Activated CD4-positive, CD25-positive, alpha-beta regulatory T cell treated with anti-CD3 and anti-CD28 coated beads, Interleukin-2, amount 50 U/mL, for 24 hours (primary cell): Measurements from ENCODE around the gene SEC31A.

Experiments used
- ATAC-seq, 2 donors: fragments of 150-1000 bp; cut with Tn5 transposase; one replicate each; pipeline ENCODE4 v1.10.0; 2021; ENCODE audit warnings: mild to moderate bottlenecking in 1 of 2, moderate library complexity in 1 of 2

SEC31A gene

DNA sequence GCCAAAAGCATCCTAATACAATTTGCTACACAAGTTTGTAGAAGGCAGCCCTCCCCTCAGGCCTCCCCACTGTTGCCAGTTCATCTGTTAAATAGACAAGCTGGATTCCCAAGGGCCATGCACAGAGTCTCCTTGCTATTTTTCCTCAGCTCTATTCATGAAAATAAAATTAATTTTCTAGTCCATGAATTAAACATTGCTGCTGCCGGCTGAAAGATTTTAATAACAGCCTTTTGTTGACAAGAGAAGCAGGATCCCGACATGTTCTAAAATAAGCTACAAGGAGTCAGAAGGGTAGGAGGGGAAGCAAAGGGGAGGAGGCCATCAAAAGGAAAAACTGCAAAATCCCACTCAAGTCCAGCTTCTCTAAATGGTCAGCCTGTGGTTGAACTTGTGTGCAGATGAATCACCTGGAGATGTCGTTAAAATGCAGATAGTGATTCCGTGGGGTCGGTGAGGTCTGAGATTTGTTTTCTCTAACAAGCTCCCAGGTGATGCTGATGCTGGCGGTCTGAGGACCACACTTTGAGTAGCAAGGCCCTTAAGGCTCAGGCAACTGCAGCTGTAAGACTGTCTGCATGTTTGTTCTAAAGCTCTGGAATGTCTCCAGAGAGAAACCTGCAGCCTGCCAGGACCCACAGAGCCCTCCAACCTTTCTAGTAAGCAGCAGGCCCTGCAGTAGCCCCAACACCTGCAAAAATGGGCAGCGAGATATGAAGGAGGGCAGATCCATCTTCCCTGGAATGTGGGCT lies 101.8 kb downstream of the SEC31A start:
- no peak for ATAC-seq

DNA sequence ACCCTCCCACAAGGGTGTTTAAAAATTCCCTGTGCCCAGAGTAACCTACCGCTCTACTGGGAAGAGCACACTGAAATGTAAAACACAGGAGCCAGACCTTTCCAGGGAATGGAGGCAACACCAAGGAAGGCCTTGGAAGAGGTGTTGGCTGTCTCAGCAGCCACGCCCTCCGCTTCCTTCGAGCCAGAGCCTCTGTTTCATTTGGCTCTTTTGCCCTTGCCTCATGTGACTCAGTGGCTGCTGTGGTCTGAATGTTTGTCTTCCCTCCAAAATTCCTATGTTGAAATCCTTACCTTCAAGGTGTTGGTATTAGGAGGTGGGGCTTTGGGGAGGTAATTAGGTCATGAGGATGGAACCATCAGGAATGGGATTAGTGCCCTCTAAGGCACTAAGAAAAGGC lies 103.6 kb downstream of the SEC31A start:
- ATAC-seq = no peak

DNA sequence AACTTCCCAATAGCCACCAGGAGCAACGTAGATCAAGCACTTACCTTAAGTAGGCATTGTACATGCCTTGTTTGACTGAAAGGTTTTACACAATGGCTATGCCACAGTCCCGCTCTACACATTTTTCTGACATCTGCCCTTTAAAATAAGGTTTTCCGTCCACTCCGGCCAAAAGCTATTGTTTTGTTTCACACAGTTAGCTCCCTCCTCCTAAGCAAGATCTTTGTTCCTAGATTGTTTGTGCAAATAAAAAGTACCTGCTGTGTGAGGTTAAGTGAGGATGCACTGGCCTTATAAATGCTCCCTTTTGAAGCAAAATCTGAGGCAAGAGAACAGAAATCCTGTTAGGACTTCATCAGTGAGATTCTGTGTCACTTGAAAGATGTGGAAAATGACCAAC lies 104.1 kb downstream of the SEC31A start:
- no peak for ATAC-seq

DNA sequence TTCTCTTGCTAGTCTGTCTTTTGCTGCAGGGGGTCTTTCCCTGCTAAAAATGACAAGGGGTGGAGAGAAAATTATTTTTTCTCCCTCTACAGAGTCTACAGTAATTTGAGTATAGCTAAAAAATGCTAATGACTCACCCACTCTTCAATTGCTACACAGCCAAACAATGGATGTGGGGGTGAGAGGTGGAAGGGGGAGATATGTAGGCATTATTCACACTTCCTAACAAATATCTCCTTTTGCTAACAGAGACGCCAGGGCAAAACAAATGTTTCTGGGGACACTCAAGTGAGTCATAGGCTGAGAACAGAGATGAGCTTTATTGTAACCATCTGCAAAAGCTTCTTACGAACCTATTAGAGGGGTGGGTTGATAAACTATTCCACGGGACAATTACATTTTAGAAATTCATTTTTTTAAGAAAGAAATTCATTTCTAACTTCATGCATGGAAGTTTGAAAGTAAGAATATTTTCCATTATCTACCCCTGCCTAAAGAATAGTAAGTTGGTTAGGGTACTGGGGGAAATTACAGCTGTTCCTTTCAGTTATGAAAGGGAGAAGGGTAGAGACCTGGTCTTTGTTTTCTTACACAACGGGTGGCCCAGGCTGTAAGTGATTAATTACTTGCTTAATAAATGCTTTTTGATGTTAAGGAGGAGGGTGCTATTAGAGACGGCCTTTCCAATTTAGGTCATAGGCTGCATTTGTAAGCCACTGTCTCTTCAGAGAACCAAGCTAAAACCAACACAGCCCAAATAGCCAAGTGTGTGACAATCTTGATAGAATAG lies 105.1 kb downstream of the SEC31A start:
- no peak for ATAC-seq

DNA sequence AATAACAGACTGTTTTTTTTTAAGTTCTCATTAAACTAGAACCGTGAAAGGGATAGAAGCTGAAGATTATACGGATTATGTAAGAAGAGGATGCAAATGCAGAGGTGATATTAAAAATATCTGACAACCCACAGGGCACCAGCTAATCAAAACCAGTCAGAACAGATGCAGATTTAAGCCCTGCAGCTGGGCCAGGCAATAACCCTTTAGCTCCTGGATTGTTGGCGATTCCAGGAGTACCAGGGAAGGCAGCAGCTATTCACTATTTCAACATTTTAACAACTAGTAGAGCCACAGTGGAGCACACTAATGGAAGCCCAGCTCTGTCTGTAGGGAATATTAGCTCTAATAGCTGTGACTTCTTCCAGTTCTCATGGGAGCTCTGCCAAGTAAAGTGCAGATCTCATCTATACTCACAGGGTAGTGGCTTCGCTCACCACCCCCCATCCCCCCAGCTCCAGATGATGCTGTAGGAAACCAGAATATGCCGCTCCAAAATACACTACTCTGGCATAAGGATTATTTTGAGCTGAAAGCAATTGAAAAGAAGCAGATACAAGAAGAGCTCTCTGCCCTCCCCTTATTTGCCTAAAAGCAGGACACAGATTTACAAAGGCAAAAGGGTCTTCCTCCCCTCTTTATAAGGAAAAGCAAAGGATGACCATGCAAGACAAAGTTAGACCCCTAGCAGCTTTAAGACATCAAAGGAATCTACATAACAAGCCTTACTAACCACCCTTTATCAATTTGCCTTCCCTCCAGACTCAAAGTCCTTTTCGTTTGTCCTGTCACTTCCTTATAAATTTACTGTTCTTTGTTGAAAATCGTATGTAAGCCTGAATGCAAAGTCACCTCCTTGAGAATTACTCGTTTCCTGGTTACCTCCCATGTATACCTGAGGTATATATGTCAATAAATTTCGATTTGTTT lies 106.0 kb downstream of the SEC31A start:
- no peak for ATAC-seq

DNA sequence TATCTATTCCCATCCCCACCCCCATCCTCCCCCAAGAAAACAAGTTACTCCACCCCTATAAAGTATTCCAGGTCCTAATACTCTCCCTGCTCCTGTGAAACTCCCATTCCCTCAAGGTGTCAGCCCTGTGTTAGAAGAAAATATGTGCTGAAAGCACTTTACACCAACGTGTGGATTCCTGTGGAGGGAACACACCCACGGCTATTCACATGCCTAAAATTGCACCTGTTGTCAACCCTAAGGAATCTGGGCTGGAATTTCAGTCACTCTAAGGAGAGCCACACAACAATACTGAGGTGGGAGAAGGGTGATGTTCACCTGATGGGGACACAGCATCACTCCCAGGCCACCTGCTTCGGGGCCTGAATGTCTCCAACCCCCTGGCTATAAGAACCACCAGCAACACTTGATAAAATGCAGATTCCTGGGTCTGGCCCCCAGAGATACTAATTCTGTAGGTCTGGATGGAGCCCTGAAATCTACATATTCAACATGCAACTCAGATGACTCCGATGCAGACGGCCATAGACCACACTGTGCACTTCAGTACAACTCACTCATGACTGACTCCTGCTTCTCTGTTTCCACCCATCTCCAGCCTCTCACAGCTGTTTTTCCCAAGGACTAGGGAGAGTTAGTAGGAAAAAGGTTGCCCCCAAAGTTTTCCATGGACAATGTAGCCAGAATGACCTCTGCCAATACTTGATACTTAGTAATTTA lies 108.2 kb downstream of the SEC31A start:
- ATAC-seq = no peak

DNA sequence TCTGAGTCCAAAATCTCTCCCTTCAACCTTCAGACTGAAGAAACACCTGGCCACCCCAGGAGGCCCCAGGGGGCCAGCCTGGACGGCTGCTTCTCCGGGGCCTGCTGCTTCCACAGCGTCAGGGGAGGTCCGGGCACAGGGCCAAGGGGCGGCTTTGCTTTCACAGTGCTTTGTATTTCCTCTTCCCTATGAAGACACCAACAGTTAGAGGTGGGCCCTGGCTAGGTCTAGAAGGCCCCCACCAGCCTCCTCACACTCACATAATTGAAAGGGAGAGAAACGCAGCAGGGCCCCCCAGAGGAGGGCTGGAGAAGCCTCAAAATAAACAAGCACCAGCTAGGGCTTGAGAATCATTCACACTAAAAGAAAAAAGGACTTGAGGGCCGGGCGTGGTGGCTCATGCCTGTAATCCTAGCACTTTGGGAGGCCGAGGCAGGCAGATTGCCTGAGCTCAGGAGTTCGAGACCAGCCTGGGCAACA lies 110.2 kb downstream of the SEC31A start:
- no peak for ATAC-seq

DNA sequence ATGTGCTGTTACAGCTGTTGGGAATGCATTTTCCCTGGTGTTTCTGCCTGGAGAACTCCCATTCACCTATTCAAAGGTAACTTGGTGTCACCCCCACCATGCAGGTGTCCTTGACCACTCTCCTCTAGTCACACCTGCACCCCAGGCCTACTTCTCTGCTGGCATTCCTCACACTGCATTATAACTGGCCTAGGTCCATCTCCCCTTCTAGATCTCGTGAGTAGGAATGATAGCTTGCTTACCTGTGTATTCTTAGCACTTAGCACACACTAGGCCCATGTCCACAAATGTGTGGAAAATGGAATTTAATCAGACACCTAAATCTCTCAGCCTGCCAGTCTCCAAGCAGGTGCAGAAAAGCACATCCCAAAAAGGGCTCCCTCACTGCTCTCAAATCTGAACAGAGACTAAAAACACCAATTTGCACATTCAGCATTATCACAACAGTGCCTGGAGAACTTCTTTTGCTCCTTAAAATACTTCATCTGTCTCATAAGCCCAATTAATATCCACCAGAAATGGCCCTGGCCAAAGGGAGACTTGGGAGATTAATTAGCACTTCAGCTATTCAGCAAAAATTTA lies 110.7 kb downstream of the SEC31A start:
- no peak for ATAC-seq

DNA sequence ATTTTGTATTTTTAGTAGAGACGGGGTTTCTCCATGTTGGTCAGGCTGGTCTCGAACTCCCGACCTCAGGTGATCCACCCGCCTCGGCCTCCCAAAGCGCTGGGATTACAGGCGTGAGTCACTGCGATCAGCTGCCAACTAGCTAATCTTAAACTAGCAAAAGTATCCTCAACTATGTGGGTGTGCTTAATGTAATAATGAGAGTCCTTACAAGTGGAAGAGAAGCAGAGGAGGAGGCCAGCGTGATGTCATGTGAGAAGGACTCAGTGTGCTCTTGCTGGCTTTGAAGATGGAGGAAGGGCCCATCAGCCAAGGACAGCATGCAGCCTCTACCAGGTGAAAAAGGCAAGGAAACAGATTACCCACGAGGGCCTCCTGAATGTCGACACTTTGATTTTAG lies 111.9 kb downstream of the SEC31A start:
- no peak for ATAC-seq

DNA sequence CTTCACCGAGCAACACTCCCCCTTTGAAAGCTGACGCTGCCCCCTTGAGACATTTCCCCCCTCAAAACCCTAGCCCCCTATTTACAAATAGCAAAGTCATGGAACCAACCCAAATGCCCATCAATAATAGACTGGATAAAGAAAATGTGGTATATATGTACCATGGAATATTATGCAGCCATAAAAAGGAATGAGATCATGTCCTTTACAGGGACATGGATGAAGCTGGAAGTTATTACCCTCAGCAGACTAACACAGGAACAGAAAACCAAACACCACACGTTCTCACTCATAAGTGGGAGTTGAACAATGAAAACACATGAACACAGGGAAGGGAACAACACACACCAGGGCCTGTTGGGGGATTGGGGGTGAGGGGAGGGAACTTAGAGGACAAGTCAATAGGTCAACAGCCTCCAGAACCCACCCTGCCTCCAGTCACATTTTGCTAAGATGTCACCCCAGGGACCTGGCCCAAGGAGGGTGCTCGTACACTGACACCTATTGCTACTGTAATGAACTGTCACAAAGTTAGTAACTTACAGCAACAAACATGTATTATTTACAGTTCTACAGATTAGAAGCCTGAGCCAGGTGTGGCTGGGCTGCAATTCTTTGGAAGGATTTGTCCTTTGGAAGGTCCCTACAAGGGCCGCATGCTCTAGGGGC lies 113.0 kb downstream of the SEC31A start:
- ATAC-seq = no peak

DNA sequence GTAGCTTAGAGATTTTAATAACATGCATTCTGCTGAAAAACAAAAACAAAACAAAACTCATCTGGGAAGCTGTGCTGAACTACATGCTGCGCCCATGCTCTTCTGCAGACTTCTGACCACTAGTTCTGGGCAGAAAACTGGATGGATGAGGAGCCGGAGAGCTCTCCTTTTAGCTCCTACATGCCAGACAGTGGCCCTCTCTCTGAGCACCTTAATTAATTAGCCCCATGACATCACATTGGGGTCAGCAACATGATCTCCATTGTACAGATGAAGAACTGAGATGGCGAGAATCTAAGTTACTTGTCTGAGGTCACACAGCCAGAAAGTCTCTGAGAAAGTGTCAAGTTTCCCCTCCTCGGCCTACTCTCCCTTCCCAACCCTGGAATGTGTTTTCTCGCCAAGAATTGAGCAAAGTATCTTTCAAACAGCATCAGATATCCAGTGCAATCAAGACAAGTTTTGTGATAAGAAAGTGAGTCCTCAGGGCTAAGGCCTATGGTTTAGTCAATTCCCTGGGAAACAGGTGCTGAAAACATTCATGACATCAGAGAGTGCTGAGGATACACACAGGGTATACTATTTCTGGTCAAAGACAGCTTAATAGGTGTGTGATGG lies 113.9 kb downstream of the SEC31A start:
- ATAC-seq = no peak

DNA sequence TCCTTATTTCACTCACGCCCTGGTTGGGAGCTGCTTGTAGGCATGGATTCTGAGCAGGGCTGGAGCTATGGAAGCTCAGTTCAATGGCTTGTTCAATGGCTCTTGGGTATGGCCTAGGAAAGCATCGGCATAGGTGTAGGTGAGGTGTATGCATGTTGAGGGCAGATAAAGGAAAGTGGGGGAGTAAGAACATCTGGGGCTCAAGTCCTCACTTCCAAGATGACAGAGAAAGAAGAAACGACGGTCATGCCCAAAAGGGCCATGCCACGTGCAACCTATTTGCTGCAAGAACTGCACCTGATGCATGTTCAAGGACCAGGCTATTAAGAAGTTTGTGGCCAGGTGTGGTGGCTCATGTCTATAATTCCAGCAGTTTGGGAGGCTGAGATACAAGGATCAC lies 115.7 kb downstream of the SEC31A start:
- ATAC-seq = no peak

DNA sequence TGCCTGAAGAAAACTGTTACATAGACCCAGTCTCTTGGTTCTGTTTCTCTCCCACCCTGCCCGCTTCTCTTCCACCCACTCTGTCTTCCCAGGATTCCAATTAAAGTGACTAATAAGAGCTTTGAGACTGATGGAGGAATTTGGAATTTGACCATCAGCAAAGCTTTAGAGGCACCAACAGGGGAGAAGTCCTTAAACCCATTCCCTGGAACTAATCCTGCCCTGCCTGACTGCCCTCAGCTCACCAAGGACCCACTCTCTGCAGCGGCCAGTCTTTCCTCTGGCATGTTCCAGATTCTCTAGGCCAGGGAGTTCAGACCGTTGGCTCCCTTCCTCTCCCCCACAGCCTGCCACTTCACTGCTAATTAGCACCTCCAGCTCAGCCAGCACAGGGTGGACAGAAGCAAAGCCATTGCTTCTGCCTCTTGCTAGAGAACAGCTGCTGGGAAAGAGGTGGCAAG lies 116.2 kb downstream of the SEC31A start:
- no peak for ATAC-seq

DNA sequence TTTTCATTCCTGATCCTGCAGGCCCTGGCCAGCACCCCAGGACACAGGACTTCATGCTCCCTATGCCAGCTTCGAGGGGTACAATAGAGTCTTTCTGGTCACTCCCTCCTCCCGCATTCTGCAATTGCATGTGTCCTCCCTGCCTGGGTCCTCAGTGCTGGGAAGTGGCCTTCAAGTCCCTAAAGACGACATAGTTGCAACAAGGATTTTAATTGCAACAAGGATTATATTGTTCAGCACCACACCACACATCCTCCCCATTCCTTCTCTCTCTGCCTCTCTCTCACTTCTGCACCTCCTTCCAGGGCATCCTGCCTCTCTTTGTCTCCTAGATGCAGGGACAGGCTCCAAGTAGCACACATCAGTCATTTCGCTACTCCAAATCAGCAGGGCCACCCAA lies 117.9 kb downstream of the SEC31A start:
- ATAC-seq = no peak

DNA sequence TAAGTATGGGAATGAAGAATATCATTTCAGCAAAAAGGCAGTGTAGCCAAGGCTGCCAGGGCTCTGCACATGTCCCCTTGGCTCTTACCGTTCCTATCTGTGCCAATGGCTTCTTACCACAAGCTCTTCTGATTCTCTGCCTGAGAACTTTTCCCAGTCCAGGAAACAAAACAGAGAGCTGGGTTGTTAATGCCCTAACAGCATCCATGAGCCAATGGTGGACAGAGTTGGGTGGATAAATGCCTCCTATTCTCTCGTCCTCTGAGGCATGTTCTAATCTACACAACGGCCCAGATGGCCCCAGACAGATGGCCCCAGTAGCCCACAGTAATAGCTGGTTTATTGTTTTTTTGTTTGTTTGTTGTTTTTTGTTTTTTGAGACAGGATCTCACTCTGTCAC lies 120.3 kb downstream of the SEC31A start:
- no peak for ATAC-seq
